Right renal pelvis (tissue), 4 donors: ENCODE results near the gene SLC16A3. TPM values are rescaled to one million over a fixed set of nuclear protein-coding genes. Genes with fewer than 3 reads are reported as not detected.

Source experiments
- DNase-seq, 4 donors: peaks; one replicate each; pipeline ENCODE4 v3.0.0-alpha.2; 2013; ENCODE audit warnings: low read depth in 4 of 4, low spot score in 3 of 4, missing footprints in 1 of 4
- polyA plus RNA-seq, 4 donors: library from polyadenylated mRNA; unstranded; fragments of 120-200 nt; gene quantifications; one replicate each; pipeline ENCODE4 v1.2.1, GENCODE V29; 2013; ENCODE audit not compliant: insufficient read length in 4 of 4

The SLC16A3 gene
- polyA plus RNA-seq, 4 donors = 8.0 to 23.1 (median 9.1) TPM

- DNase-seq = no peak
Observed at GRCh38 chr17:82221341-82221902, 7.4 kb upstream of the SLC16A3 start.

- no peak for DNase-seq
Observed at GRCh38 chr17:82222816-82223215, 6.0 kb upstream of the SLC16A3 start.

- no peak for DNase-seq
Observed at GRCh38 chr17:82223517-82223916, 5.3 kb upstream of the SLC16A3 start.

GRCh38 chr17:82224666-82225065 is 4.2 kb upstream of the SLC16A3 start:
- no peak for DNase-seq

- no peak for DNase-seq
Observed at GRCh38 chr17:82225368-82226029, 3.3 kb upstream of the SLC16A3 start.

- DNase-seq = no peak
Observed at GRCh38 chr17:82226146-82226808, 2.6 kb upstream of the SLC16A3 start.

- no peak for DNase-seq
Observed at GRCh38 chr17:82226809-82227628, 1.8 kb upstream of the SLC16A3 start.

GRCh38 chr17:82227629-82228277 is 1.1 kb upstream of the SLC16A3 start:
- no peak for DNase-seq

- DNase-seq = no peak
Observed at GRCh38 chr17:82228278-82228841, 482 bp upstream of the SLC16A3 start.

- no peak for DNase-seq
Observed at GRCh38 chr17:82229698-82230608, 1.1 kb downstream of the SLC16A3 start.

GRCh38 chr17:82230609-82231311 is 1.9 kb downstream of the SLC16A3 start:
- DNase-seq = no peak

- no peak for DNase-seq
Observed at GRCh38 chr17:82231312-82231561, 2.4 kb downstream of the SLC16A3 start.

- no peak for DNase-seq
Observed at GRCh38 chr17:82231562-82232321, 2.9 kb downstream of the SLC16A3 start.

- no peak for DNase-seq
Observed at GRCh38 chr17:82232322-82232820, 3.5 kb downstream of the SLC16A3 start.

- no peak for DNase-seq
Observed at GRCh38 chr17:82232876-82233785, 4.3 kb downstream of the SLC16A3 start.

GRCh38 chr17:82234211-82235055 is 5.6 kb downstream of the SLC16A3 start:
- no peak for DNase-seq
